MCF 10A (cell line): ENCODE measurements around the gene PLXNB2. TPM values are rescaled to one million over a fixed set of nuclear protein-coding genes. Genes with fewer than 3 reads are reported as not detected.

Source experiments
- BruUV-seq: library from RNA; stranded (reverse); fragments of 400-500 nt; replicated peaks from 2 replicates; lab custom pipeline; 2021; lab: Mats Ljungman, UMichigan
- CTCF ChIA-PET: fragments of 300-600 bp; sonication (Branson Sonifier 250); formaldehyde crosslinking; extraction: SDS; loops from one replicate; lab custom pipeline; 2021; ENCODE audit warnings: antibody characterized with exemption, inconsistent platforms; lab: Yijun Ruan, JAX
- POLR2A ChIA-PET: fragments of 300-600, 350-650 bp; sonication (Branson Sonifier 250); formaldehyde crosslinking; extraction: SDS; loops from one replicate; lab custom pipeline; 2020; ENCODE audit warnings: antibody characterized with exemption, inconsistent platforms; lab: Yijun Ruan, JAX
- DNase-seq: peaks from one replicate; pipeline ENCODE4 v3.0.0-alpha.2; 2018; ENCODE audit not compliant: unreplicated experiment
- H3K27ac Mint-ChIP-seq: one replicate; pipeline ENCODE4 v1.8.0; 2022; ENCODE audit warnings: mild to moderate bottlenecking, low read depth, mixed read lengths; ENCODE audit not compliant: unreplicated experiment
- H3K27me3 Mint-ChIP-seq: one replicate; pipeline ENCODE4 v1.8.0; 2022; ENCODE audit warnings: mixed read lengths; ENCODE audit not compliant: insufficient read depth, unreplicated experiment
- H3K36me3 Mint-ChIP-seq: one replicate; pipeline ENCODE4 v1.8.0; 2022; ENCODE audit warnings: mild to moderate bottlenecking, moderate library complexity, mixed read lengths; ENCODE audit not compliant: insufficient read depth, unreplicated experiment
- H3K4me1 Mint-ChIP-seq: one replicate; pipeline ENCODE4 v1.8.0; 2022; ENCODE audit warnings: mixed read lengths; ENCODE audit not compliant: insufficient read depth, unreplicated experiment
- H3K4me3 Mint-ChIP-seq: one replicate; pipeline ENCODE4 v1.8.0; 2022; ENCODE audit warnings: mild to moderate bottlenecking, moderate library complexity, mixed read lengths; ENCODE audit not compliant: unreplicated experiment
- H3K9me3 Mint-ChIP-seq: one replicate; pipeline ENCODE4 v1.8.0; 2022; ENCODE audit warnings: mixed read lengths; ENCODE audit not compliant: unreplicated experiment
- CTCF ChIP-seq: fragments of 200-600 bp; IDR thresholded peaks from one replicate; pipeline ENCODE4 v1.8.0; 2022; ENCODE audit warnings: antibody characterized with exemption, mild to moderate bottlenecking; ENCODE audit not compliant: unreplicated experiment
- intact Hi-C: fragments of 100-400 bp; cut with micrococcal nuclease; formaldehyde crosslinking; loops from 2 replicates; pipeline ENCODE4 v1.14.1; 2022
- total RNA-seq: library from RNA; stranded (reverse); gene quantifications from 2 replicates; pipeline ENCODE4 v1.2.3, GENCODE V29; 2022

PLXNB2 gene
- total RNA-seq, 1 experiment from 2014 or later = 199 TPM

- H3K9me3 Mint-ChIP-seq = no peaks in the 10 kb centered on the region
- BruUV-seq = no TSS peak
- H3K4me3 Mint-ChIP-seq = no peak overlapping the region
- POLR2A ChIA-PET = no interaction called here
- no peaks in the 10 kb centered on the region for H3K27me3 Mint-ChIP-seq
- no peak overlapping the region for H3K27ac Mint-ChIP-seq
- CTCF ChIA-PET = no interaction called here
- H3K36me3 Mint-ChIP-seq = peaks cover 10% of the 10 kb centered on the region
- intact Hi-C loops = no loop called here
- TF ChIP-seq CTCF = no peak
- peaks cover under 1% of the 10 kb centered on the region for H3K4me1 Mint-ChIP-seq
- no peak for DNase-seq
Observed at GRCh38 chr22:50257041-50257440, 50.4 kb downstream of the PLXNB2 start.

- Mint-ChIP-seq H3K27me3 (no peaks in the 10 kb centered on the region), H3K27ac (no peak overlapping the region), H3K4me1 (no peaks in the 10 kb centered on the region), H3K9me3 (no peaks in the 10 kb centered on the region), H3K36me3 (peaks cover 10% of the 10 kb centered on the region), H3K4me3 (no peak overlapping the region)
- BruUV-seq = no TSS peak
- ChIA-PET CTCF (interaction anchor here (1.0 kb wide), 1 partner anchor 84 kb away, joined by 6 read pairs; no protein-coding TSS in a partner anchor), POLR2A (no interaction called here)
- intact Hi-C loops = no loop called here
- DNase-seq = no peak
- no peak for TF ChIP-seq CTCF
Observed at GRCh38 chr22:50256258-50256862, 51.1 kb downstream of the PLXNB2 start.

- peaks cover 10% of the 10 kb centered on the region for H3K36me3 Mint-ChIP-seq
- H3K4me3 Mint-ChIP-seq = no peak overlapping the region
- H3K27me3 Mint-ChIP-seq = no peaks in the 10 kb centered on the region
- CTCF ChIA-PET = interaction anchor here (0.5 to 1.0 kb wide), 2 partner anchors 19 to 85 kb away, joined by 3 to 6 read pairs; no protein-coding TSS in a partner anchor
- no peak overlapping the region for H3K27ac Mint-ChIP-seq
- no TSS peak for BruUV-seq
- POLR2A ChIA-PET = no interaction called here
- no peaks in the 10 kb centered on the region for H3K9me3 Mint-ChIP-seq
- no peak for TF ChIP-seq CTCF
- DNase-seq = no peak
- no peaks in the 10 kb centered on the region for H3K4me1 Mint-ChIP-seq
- intact Hi-C loops = no loop called here
Observed at GRCh38 chr22:50255607-50256006, 51.8 kb downstream of the PLXNB2 start.

GRCh38 chr22:50255099-50255498 lies 52.3 kb downstream of the PLXNB2 start:
- POLR2A ChIA-PET = interaction anchor here (1.3 kb wide), 1 partner anchor 11 kb away, joined by 3 read pairs; no protein-coding TSS in a partner anchor
- Mint-ChIP-seq H3K4me1 (no peaks in the 10 kb centered on the region), H3K9me3 (no peaks in the 10 kb centered on the region), H3K4me3 (no peak overlapping the region), H3K36me3 (peaks cover 10% of the 10 kb centered on the region), H3K27me3 (no peaks in the 10 kb centered on the region), H3K27ac (no peak overlapping the region)
- BruUV-seq = no TSS peak
- intact Hi-C loops = no loop called here
- CTCF ChIA-PET = interaction anchor here (1.0 kb wide), 1 partner anchor 86 kb away, joined by 6 read pairs; no protein-coding TSS in a partner anchor
- DNase-seq = no peak
- no peak for TF ChIP-seq CTCF
